ENCODE measurements around the gene CPA5.

The CPA5 gene

DNA sequence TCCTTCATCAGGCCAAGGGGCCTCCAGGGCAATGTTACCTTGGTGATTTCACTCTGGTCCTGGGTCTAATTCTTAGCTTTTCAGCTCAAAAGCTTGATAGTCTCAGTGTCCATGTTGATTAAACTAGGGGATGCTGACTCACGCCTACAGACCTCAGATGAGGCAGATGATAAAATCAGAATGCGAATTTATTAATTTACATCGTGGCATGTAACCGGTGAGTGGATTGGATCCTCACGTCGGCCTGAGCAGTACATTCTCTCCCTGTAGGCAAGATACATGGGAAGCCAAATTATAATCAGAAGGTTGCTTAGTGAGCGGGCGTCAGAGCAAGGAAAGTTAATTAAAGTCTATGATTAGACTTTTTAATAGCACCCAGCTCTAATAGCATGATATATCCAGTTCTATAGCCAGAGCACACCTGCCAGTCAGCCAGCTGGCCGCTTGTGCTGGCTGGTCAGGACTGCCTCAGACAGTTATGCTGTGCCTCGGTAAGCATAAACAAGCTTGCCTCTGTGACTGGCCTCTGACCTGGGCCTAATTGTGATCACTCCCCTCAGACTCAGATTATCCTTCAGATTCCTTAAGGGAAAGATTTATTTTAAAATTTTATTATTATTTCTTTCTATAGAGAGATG lies 20.2 kb upstream of the CPA5 start:
- no peak for DNase-seq (ENCODE audit: low read depth in 1 of 2, low spot score in 1 of 2)
- Histone ChIP-seq H3K4me3 (replicated peaks; ENCODE audit: insufficient read depth, low read length) (no peak overlapping the region), H3K27me3 (ENCODE audit: insufficient read depth, poor library complexity, severe bottlenecking) (no peaks in the 10 kb centered on the region), H3K27ac (replicated peaks) (no peak overlapping the region)
- TF ChIP-seq, protein P1, sequence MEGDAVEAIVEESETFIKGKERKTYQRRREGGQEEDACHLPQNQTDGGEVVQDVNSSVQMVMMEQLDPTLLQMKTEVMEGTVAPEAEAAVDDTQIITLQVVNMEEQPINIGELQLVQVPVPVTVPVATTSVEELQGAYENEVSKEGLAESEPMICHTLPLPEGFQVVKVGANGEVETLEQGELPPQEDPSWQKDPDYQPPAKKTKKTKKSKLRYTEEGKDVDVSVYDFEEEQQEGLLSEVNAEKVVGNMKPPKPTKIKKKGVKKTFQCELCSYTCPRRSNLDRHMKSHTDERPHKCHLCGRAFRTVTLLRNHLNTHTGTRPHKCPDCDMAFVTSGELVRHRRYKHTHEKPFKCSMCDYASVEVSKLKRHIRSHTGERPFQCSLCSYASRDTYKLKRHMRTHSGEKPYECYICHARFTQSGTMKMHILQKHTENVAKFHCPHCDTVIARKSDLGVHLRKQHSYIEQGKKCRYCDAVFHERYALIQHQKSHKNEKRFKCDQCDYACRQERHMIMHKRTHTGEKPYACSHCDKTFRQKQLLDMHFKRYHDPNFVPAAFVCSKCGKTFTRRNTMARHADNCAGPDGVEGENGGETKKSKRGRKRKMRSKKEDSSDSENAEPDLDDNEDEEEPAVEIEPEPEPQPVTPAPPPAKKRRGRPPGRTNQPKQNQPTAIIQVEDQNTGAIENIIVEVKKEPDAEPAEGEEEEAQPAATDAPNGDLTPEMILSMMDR (IDR thresholded peaks at IDR 0.05; ENCODE audit: insufficient read depth, low read length), result no peak
- TF ChIP-seq POLR2AphosphoS5 (IDR thresholded peaks at IDR 0.05; ENCODE audit: low read depth), result no peak
- TF ChIP-seq SPI1 (IDR thresholded peaks at IDR 0.05; ENCODE audit: borderline replicate concordance, low read depth), result no peak
- TF ChIP-seq GABPA (IDR thresholded peaks at IDR 0.05; ENCODE audit: low read depth), result no peak

DNA sequence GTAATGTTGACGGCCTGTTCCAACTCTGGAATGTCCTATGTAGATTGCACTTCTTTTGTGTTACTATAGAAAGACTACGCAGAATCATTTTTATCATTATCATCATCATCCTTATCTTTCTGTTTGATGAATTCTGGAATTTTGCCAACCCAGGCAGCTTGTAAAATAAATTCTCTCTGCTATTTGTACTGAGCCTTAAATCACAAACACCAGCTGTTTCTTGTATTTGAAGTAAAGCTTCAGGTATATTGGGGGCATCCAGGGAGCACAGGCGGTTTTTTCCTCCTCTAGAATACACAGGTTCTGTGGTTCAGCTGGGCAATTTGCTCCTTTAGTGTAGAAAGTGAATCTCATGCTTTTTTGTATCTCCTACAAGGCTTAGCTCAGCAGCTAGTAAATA lies 14.9 kb upstream of the CPA5 start:
- Histone ChIP-seq H3K27ac (replicated peaks) (no peak overlapping the region), H3K27me3 (ENCODE audit: insufficient read depth, poor library complexity, severe bottlenecking) (no peaks in the 10 kb centered on the region), H3K4me3 (replicated peaks; ENCODE audit: insufficient read depth, low read length) (no peak overlapping the region)
- no peak for DNase-seq (ENCODE audit: low read depth in 1 of 2, low spot score in 1 of 2)
- TF ChIP-seq GABPA (IDR thresholded peaks at IDR 0.05; ENCODE audit: low read depth) (no peak), SPI1 (IDR thresholded peaks at IDR 0.05; ENCODE audit: borderline replicate concordance, low read depth) (no peak), POLR2AphosphoS5 (IDR thresholded peaks at IDR 0.05; ENCODE audit: low read depth) (no peak)
- TF ChIP-seq, protein P2, sequence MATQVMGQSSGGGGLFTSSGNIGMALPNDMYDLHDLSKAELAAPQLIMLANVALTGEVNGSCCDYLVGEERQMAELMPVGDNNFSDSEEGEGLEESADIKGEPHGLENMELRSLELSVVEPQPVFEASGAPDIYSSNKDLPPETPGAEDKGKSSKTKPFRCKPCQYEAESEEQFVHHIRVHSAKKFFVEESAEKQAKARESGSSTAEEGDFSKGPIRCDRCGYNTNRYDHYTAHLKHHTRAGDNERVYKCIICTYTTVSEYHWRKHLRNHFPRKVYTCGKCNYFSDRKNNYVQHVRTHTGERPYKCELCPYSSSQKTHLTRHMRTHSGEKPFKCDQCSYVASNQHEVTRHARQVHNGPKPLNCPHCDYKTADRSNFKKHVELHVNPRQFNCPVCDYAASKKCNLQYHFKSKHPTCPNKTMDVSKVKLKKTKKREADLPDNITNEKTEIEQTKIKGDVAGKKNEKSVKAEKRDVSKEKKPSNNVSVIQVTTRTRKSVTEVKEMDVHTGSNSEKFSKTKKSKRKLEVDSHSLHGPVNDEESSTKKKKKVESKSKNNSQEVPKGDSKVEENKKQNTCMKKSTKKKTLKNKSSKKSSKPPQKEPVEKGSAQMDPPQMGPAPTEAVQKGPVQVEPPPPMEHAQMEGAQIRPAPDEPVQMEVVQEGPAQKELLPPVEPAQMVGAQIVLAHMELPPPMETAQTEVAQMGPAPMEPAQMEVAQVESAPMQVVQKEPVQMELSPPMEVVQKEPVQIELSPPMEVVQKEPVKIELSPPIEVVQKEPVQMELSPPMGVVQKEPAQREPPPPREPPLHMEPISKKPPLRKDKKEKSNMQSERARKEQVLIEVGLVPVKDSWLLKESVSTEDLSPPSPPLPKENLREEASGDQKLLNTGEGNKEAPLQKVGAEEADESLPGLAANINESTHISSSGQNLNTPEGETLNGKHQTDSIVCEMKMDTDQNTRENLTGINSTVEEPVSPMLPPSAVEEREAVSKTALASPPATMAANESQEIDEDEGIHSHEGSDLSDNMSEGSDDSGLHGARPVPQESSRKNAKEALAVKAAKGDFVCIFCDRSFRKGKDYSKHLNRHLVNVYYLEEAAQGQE (IDR thresholded peaks at IDR 0.05; ENCODE audit: insufficient replicate concordance, low read depth), result no peak
- TF ChIP-seq, protein P1 (IDR thresholded peaks at IDR 0.05; ENCODE audit: insufficient read depth, low read length), result no peak

DNA sequence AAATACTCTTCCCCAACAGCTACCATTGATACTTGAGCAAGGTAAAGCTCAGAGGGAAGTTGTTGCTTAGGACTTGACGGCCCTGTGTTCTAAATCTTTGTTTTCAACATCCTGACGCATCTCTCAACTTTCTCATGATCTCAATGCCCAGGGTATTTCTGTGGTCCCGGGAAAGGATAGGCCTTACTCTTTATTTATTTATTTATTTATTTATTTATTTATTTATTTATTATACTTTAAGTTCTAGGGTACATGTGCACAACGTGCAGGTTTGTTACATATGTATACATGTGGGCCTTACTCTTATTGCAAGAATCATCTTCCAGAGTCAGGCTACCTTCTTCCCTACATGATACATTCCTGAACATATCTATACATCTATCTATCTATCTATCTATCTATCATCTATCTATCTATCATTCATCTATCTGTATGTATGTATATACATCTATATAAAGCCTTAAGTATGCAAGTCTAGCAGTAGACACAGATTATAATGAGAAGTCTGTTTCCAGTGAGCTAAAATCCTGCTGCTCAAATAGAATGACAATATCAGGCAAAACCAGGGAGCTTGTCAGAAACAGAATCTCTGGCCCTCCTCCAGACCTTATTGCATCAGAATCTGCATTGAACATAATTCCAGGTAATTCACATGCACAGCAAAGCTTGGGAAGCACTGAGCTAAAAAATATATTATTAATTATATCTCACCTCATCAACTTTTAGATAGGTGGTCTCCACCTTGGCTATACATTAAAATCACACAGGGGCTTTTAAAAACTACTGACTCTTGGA lies 12.2 kb upstream of the CPA5 start:
- Histone ChIP-seq H3K27me3 (ENCODE audit: insufficient read depth, poor library complexity, severe bottlenecking) (no peaks in the 10 kb centered on the region), H3K27ac (replicated peaks) (no peak overlapping the region), H3K4me3 (replicated peaks; ENCODE audit: insufficient read depth, low read length) (no peak overlapping the region)
- TF ChIP-seq, protein P2 (IDR thresholded peaks at IDR 0.05; ENCODE audit: insufficient replicate concordance, low read depth), result no peak
- TF ChIP-seq SPI1 (IDR thresholded peaks at IDR 0.05; ENCODE audit: borderline replicate concordance, low read depth) (no peak), POLR2AphosphoS5 (IDR thresholded peaks at IDR 0.05; ENCODE audit: low read depth) (no peak), GABPA (IDR thresholded peaks at IDR 0.05; ENCODE audit: low read depth) (no peak)
- TF ChIP-seq, protein P1 (IDR thresholded peaks at IDR 0.05; ENCODE audit: insufficient read depth, low read length), result no peak
- DNase-seq (ENCODE audit: low read depth in 1 of 2, low spot score in 1 of 2), result no peak
